ENCODE results near the gene GCNA. TPM values are rescaled to one million over a fixed set of nuclear protein-coding genes. Genes with fewer than 3 reads are reported as not detected.
"Not testable (repeated sequence)": the region's sequence is repeated elsewhere in the genome, so short reads cannot be mapped to it uniquely, and the experiment has no call there.

The GCNA gene
- total RNA-seq, 2 experiments from 2014 or later = 1.6 to 3.1 TPM

GRCh38 chrX:71661919-71662318 lies 83.7 kb downstream of the GCNA start:
- H3K27me3 Mint-ChIP-seq = no peaks in the 10 kb centered on the region
- no peak overlapping the region for H3K27ac Mint-ChIP-seq
- H3K4me1 Mint-ChIP-seq = peaks cover 27% of the 10 kb centered on the region
- peak overlapping the region; percentile 68 for H3K4me3 Mint-ChIP-seq
- H3K36me3 Mint-ChIP-seq = no peaks in the 10 kb centered on the region
- H3K9me3 Mint-ChIP-seq = no peaks in the 10 kb centered on the region
- DNase-seq = no peak

- not testable (repeated sequence) for H3K36me3 Mint-ChIP-seq, H3K27me3 Mint-ChIP-seq, H3K9me3 Mint-ChIP-seq
- H3K27ac Mint-ChIP-seq = peak overlapping the region; percentile 76
- H3K4me3 Mint-ChIP-seq = peak overlapping the region; percentile 68
- peaks cover 23% of the 10 kb centered on the region for H3K4me1 Mint-ChIP-seq
- DNase-seq = peak; percentile 31
Observed at GRCh38 chrX:71662654-71663053, 84.4 kb downstream of the GCNA start.

Other genes with a start within 250 kb of the GCNA start
- gene TAF1, start 212.1 kb upstream of the GCNA start, total RNA-seq = 10 to 100 TPM; 30.5 to 30.7 TPM
- 100 to 1,000 TPM; 233 to 244 TPM for gene OGT, start 45.3 kb upstream of the GCNA start, total RNA-seq
- gene CXCR3, start 40.1 kb downstream of the GCNA start, total RNA-seq = 10 to 100 TPM; 58.5 to 58.6 TPM
- not detected for gene CXorf49, start 139.8 kb downstream of the GCNA start, total RNA-seq
- not detected for gene CXorf49B, start 184.9 kb downstream of the GCNA start, total RNA-seq